NCI-H1048 (cell line): Measurements from ENCODE around the gene FGD4.
"Not testable (repeated sequence)": the region's sequence is repeated elsewhere in the genome, so short reads cannot be mapped to it uniquely, and the experiment has no call there.

ENCODE experiments used
- DNase-seq: peaks from one replicate; lab custom pipeline; 2025; lab: John Stamatoyannopoulos, UW

The FGD4 gene

DNA sequence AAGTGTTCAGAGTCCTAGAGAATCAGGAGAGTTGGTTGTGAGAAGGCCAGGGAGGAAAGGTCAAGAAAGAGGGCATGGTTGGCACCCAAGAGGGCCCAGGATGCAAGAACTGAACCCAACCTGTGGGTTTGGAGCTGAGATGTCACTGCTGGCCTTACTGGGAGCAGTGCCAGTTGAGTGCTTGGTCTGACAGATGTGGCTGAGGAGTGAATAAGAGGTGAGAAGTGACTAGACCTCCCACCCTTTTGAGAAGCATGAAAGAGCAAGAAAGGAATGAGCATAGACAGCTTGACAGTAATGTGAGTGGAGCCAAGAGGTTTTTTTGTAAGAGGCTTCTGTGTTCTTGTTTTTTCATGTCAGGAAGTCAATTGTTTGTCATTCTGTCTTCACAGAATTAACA is 95.3 kb downstream of the FGD4 start:
- DNase-seq = no peak

DNA sequence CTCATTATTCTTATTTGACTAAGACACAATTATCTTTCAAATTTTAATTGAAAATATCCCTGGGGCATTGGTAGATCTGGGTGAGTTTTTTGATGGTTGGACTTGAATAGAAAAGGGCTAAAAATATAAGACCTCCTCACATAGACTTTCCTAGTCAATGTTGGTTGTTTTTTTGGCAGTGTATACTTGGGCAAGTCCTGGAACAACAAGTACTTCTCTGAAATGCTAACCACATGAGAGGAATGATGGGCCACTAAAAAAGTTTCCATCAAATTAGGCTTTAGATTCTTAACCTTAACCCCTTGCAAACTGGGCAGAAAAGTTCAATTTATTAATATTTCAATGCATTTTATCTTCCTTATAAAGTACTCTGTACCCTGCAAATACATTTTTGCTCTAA is 97.6 kb downstream of the FGD4 start:
- DNase-seq = no peak

DNA sequence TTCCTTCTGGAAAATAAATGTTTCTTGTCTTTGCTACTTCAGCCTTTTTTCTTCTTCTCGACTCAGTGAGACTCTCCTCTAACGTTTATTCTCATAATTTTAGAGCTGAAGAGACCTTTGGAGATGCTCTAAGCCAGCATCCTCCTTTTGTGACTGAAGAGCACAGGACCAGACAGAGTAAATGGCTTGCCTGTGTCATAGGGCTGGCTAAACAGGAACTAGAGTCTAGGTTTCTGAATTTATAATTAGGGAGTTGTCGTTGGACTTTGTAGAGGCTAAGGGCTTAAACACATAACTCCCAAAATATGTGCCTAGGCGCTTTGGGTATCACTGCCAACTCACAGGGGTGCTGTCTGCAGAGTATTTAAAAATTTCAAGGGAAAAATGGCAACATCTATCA is 98.5 kb downstream of the FGD4 start:
- no peak for DNase-seq

DNA sequence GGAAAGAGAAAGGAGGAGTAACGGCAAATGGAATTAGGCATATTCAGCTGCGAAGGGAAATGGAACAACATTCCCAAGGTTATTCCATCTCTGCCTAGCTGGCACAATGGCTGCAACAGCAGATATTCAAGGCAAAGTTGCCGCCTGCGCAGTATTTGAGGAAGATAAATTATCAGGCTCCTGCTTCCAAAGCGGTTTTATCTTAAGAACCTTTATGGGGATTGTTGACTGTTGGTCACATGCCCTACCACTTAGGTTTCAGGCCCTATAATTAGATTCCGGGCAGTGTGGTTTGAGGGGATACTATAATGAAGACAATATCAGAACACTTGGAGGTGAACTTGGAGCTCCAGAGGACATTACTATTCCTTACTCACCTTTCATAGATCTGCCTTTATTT is 99.7 kb downstream of the FGD4 start:
- no peak for DNase-seq

DNA sequence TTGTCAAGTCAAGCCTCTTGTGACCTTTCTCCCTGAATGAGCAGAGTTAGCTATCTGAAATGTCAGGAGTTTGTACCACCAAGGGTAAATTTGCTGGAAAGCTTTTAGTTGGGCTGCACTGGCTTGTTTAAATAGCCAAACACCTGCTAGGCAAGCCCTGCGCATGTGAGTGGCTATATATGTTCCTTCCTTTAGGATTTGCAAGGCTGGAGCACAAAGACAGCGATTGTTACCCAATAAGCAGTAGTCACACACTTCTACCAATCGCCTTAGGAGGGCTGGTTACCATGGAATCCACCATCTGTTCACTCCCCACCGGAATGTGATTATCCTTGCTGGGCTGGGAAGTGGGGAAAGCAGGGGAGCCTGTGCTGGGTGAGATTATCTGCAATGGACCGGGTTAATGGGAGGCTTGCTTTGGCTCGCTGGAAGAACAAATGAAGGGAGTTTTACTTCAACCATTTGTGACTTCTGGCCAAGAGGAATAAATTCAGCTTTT is 102.5 kb downstream of the FGD4 start:
- DNase-seq = peak; percentile 86

DNA sequence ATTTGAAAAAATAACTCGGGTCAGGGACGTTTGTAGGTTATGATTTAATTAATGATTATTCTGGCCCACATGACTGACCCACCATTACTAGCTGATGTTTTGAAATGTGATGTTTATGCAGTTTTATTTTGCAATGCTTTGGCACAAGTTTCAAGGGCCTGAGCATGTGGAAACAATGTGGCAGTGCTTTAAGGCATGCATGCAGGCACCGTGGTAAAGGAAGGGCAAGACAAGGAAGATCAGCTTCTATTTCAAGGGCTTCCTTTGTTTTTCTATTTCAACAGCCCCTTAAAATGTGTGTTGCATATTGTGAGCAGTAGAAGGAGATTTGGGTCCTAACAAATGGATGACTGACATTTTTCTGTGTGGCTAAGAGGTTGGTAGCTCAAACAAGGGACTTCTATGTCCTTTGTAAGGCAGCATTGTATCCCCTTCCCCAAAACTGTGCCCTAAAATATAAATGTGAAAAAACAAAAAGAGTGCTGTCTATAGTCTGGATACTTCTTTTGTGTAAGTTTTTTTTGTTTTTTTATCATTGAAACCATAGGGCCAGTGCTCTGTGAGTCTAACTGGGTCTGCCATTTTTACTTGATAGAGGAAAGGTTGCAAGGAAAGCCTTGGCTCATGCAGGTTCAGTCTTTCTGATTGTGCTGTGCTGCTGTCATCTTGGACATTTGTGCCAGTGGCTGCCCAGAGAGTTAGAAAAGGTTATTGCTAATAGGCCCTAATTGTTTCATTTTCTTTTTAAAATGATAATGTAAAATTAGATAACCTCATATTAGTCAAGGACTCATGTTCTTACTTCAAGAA is 103.5 kb downstream of the FGD4 start:
- no peak for DNase-seq

DNA sequence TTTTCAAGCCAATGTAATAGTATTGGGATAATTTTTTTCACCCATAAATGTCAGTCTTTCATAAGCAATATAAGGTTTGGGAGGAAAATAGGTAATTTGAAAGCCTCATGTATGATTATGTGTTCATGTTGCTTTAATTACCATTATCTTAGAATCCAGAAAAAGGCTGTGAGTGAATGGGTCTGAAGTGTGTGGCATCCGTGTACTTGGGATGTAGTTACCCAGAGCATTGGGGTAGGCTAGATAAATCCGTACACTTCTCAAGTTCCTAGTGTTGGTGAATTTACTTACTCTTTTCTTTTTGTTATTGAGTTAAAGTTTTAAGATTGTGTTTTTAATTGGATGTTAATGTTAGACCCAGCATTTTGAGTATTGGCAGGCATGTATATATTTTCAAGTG is 104.4 kb downstream of the FGD4 start:
- no peak for DNase-seq

DNA sequence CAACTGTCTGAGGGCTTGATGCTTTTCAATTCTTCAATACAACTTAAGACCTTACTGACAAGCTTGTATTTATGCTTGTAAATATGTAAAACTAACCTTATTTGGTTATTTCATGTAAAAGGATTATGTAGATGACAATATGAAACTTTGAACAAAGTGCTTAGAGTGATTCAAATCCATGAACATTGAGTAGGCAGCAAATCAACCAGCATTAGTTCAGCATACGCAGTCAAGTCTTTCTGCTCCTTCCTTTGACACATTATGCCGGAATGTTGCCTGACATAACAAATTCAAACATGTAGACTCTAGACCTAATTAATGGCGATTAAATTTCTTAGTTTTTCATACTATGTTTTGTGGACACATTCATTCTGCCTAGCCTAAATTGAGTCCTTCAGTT is 105.2 kb downstream of the FGD4 start:
- DNase-seq = no peak

DNA sequence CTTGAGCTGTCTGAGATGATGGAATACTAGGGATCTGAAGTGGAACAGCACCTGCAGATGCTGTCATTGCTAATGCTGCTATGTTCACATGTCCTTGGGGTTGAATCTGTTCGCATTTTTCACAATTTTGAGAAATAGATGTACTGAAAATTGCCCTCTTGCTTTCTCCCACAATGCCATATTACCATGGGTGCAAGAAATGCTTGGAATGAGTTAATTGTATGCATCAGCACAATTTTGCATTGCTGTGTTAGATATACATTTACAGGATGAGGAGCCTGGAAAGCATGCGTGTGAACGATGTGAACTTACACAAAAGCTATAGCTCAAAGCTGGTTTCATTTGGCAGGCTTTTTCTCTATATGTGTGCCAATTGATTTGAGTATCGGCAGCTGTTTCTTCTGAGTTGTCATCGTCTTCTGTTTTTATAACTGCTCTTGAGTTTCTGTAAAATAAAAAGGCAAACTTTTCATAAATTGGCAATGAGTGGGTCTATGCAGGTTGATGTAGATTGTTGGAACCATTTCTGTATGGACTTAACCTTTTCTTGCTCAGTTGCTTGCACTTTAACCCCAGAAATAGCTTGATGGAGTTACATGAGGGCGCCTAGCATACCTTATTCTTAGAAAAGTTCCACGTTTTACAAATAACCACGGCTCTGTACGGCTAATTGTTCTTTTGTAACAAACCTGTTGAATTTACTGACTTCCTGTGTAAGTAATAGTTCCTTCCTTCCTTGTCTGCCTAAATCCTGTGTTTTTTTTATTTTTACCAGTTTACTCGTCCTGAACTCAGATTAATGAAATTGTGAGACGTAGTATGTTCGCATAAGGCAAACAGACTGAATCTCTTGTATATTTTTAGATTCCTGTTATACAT is 105.9 kb downstream of the FGD4 start:
- DNase-seq = no peak

DNA sequence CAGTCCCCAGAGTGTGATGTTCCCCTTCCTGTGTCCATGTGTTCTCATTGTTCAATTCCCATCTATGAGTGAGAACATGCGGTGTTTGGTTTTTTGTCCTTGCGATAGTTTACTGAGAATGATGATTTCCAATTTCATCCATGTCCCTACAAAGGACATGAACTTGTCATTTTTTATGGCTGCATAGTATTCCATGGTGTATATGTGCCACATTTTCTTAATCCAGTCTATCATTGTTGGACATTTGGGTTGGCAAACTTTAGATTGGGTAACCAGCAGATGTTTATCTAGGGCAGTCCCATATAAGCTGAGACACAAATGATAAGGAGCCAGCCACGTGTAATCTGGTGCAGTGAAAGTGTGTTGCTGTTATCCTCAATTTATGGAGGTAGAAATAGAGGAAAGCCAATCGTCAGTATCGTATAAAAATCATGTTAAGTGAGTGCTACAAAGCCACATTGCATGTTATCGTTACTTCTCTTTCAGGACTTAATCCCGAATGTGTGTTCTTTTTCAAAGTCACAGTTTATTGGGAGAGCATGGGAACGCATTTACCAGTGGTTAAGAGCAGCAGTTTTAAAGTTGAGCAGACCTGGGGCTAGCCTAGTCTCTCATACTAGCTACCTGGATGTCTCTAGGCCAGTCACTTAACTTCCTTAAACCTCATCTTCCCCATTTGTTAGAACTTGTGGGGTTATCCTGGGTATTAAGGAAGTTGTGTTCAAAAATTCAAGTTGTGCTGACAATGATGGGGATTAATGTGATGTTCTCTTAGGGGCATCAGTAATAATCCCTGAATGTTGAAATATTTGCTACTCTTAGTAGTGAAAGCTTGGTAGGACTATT is 108.0 kb downstream of the FGD4 start:
- not testable (repeated sequence) for DNase-seq

DNA sequence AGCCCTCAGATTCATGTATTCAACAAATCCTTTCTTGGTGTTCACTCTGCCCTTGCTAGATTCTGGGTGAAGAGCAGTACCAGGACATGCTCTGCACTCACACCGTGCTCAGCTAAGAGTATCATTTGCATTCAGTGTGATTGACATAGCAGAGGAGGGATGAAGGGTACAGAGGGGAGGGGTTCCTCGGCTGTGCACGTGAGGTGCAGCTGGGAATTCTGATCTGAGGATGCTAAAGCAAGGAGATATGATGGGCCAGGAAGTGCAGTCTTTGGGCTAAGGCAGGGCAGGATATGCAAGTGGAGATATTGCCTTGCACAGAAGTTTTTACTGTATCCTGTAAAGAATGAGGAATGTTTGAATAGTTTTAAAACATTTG is 108.6 kb downstream of the FGD4 start:
- no peak for DNase-seq

DNA sequence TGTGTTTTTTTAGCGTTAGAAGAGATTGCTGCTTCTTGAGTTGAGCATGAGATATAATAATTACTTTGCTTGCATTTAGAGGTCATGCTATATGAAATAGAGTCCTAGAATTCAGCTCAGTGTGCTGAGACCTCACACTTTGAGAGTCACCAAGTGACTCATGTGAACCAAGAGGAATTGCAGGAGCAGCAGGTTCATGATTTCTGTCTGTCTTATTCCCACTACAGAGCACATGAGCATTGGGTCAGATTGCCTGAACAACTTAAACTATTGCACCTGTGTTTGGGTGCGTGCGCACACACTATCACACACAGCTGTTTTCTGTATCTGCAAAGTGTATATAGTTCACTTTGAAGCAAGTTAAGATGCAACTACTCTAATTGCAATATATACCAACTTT is 109.3 kb downstream of the FGD4 start:
- no peak for DNase-seq

DNA sequence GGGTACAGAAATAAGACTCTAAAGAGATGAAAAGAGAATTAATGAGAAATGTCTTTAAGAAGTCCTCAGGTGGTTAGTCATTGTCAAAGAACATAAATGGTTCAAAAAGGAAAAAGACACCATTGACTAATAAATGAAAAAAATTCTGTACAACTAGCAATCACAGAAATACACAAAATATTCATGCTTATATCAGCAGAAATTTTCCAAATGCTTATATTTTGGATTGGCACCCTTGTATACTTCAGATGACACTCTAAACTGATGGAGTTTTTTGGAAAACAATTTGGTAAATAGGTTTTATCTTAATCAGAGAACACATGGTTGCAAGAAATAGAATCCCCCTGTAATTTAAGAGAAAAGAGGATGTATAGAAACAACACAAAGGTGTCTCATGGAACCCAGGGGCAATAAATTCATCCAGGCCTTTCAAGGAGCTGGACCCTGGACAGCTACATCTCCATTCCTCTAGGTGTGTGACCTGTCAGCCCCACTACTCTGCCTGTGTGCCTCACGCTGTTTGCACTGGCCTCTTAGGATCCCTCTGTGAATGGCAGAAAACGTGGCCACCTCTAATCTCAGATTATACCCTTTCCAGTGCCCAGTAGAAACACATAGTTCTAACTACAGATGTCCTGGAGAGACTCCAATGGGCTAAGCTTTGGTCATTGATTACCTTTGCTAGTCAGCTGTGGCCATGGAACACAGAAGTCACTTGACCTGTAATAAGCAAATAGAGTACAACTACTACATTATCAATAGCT is 110.2 kb downstream of the FGD4 start:
- no peak for DNase-seq

DNA sequence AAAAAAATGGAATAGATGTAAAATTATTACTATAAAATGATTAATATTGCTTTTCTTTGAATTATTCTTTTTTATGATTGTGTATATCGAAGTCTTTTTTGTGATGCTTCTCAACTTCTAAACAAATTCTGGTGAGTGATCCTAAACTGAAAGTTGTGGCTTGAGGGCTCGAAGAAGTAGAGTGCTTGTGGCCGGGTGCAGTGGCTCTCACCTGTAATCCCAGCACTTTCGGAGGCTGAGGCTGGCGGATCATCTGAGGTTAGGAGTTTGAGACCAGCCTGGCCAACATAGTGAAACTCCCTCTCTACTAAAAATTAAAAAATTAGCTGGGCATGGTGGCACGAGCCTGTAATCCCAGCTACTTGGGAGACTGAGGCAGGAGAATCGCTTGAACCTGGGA is 112.6 kb downstream of the FGD4 start:
- DNase-seq = not testable (repeated sequence)

DNA sequence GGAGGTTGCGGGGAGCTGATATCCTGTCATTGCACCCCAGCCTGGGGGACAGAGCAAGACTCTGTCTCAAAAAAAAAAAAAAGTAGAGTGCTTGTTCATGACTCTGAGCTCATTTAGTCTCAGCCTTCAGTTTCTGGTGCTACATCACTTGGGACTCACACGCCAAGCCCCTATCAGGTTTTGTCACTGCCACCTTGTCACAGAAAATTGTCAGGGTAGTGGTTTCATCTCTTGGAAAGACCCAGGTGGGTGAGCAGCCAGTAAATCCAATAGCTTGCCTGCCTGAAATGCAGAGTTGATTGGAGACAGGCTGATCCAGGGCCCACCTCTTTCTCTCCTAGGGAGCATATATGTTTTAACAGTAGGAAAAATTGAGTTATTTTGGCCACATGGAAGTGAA is 113.0 kb downstream of the FGD4 start:
- DNase-seq = no peak

DNA sequence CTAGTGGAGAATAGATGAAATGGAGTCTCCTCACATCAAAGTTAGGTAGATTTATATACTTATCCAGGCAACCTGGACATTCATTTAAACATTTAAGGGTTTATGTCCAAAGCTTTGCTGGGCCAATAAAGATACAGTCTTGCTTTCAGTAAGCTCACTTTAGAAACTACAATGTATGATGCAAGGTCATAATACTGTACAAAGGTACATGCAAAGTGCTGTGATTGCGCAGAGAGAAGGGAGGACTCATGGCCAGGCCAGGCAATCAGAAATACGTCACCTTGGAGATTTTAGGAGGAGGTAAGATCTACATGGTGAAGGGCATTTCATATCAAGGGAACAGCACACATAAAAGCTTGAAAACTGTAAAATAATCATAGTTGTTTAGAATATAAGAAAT is 113.6 kb downstream of the FGD4 start:
- no peak for DNase-seq

DNA sequence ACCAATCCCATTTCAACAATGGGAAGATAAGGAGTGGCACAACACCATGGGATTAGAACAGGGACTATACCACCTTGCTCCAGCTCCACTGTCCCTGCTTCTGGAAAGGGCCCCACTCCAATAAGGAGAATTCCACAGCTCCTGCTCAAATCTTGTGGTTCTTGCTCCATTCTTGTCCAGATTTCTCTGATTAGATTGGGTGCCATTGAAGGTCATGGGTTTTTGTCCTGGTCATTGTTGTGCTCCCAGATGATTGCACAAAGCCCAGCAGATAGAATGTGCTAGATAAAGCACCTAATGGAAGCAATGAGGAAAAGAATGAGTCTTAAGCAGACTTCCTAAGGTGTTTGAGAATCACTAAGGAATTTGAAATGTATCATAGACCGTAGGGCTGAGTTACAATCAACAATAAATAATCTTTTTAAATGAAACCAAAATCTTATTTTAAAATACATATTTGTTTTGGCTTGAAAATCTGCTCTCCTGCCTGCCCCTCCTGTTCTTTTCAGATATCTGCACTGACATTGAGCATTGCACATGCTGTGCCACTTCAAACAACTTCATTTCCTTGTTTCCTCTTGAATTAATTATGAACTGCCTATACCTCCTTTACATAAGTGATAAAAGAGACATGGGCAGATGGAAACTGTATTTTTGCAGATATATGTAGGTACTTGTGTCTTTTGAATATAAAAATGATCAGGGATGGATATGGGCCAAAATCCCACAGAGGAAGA is 115.9 kb downstream of the FGD4 start:
- no peak for DNase-seq

DNA sequence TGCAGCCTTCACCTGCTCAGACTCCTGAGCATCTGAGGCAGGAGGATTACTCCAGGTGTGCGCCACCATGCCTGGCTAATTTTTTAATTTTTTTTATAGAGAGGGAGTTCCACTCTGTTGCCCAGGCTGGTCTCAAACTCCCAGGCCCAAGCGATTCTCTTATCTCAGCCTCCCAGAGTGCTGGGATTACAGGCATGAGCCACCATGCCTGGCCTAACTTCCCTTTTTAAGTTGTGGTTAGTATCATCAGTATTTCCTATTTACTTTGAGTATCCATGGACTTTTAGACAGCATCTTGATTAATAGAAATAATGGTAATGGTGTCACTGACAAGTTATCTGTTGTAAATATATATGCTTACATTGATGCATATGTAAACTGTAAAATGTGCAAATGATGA is 116.9 kb downstream of the FGD4 start:
- no peak for DNase-seq

DNA sequence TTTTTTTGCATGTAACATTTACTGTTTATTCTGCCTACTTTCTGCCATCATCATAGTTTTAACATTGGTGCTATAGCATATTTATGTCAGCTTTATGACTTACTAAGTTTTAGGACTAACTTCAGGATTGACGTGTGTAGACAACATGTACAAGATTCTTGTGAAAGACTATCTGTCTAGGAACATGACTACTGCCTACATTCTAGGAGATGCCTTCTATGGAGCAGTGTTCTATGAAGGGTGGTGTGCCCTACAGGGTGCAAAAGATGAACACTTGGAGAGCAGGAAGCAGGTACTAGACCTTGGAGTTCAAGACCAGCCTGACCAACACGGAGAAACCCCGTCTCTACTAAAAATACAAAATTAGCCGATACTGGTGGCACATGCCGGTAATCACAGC is 118.6 kb downstream of the FGD4 start:
- DNase-seq = no peak

DNA sequence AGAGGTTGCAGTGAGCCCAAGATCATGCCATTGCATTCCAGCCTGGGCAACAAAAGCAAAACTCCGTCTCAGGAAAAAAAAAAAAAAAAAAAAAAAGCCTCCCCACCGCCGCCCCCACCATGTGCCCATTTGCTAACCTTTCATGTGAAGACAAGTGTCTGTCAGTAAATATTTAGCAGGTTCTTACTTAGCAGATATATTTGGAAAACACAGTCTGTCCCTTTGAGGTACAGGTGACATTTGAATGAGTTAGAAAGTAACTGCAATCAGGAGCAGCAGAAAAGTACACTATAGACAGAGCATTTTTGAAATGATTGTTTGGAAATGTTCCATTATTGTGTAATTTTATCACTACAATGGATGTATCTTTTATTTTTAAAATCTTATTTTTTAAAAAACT is 119.7 kb downstream of the FGD4 start:
- no peak for DNase-seq
